Calu3 (cell line): Measurements from ENCODE around the gene LMLN. TPM values are rescaled to one million over a fixed set of nuclear protein-coding genes. Genes with fewer than 3 reads are reported as not detected.

Experiments used
- BruUV-seq: library from RNA; stranded (reverse); fragments of 400-500 nt; replicated peaks from 2 replicates; lab custom pipeline; 2021; lab: Mats Ljungman, UMichigan
- CTCF ChIA-PET: fragments of 300-600 bp; sonication (Branson Sonifier 250); formaldehyde crosslinking; loops from one replicate; lab custom pipeline; 2022; ENCODE audit warnings: antibody characterized with exemption; lab: Charles Lee
- DNase-seq: peaks from one replicate; pipeline ENCODE4 v3.0.0; 2022
- H3K27ac Mint-ChIP-seq: one replicate; pipeline ENCODE4 v1.8.0; 2022; ENCODE audit warnings: mixed read lengths; ENCODE audit not compliant: unreplicated experiment
- H3K27me3 Mint-ChIP-seq: one replicate; pipeline ENCODE4 v1.8.0; 2022; ENCODE audit warnings: mixed read lengths; ENCODE audit not compliant: unreplicated experiment
- H3K36me3 Mint-ChIP-seq: one replicate; pipeline ENCODE4 v1.8.0; 2022; ENCODE audit warnings: mild to moderate bottlenecking, moderate library complexity, mixed read lengths; ENCODE audit not compliant: insufficient read depth, unreplicated experiment
- H3K4me1 Mint-ChIP-seq: one replicate; pipeline ENCODE4 v1.8.0; 2022; ENCODE audit warnings: mild to moderate bottlenecking, low read depth, mixed read lengths; ENCODE audit not compliant: unreplicated experiment
- H3K4me3 Mint-ChIP-seq: one replicate; pipeline ENCODE4 v1.8.0; 2022; ENCODE audit warnings: mild to moderate bottlenecking, low read depth, moderate library complexity, mixed read lengths; ENCODE audit not compliant: unreplicated experiment
- H3K9me3 Mint-ChIP-seq: one replicate; pipeline ENCODE4 v1.8.0; 2022; ENCODE audit warnings: low read depth, mixed read lengths; ENCODE audit not compliant: unreplicated experiment
- CTCF ChIP-seq: fragments of 200-600 bp; IDR thresholded peaks from one replicate; pipeline ENCODE4 v1.8.0; 2022; ENCODE audit warnings: antibody characterized with exemption; ENCODE audit not compliant: unreplicated experiment
- intact Hi-C: fragments of 100-400 bp; cut with micrococcal nuclease; formaldehyde crosslinking; loops from one replicate; pipeline ENCODE4 v1.10.0; 2022; ENCODE audit not compliant: unreplicated experiment
- total RNA-seq: library from RNA; stranded (reverse); gene quantifications from 2 replicates; pipeline ENCODE4 v1.2.3, GENCODE V29; 2022

The LMLN gene
- total RNA-seq, 1 experiment from 2014 or later, result 7.6 TPM

- H3K36me3 Mint-ChIP-seq, result no peaks in the 10 kb centered on the region
- H3K4me3 Mint-ChIP-seq, result no peak overlapping the region
- no peak for DNase-seq
- BruUV-seq, result no TSS peak
- no peak for TF ChIP-seq CTCF
- H3K27ac Mint-ChIP-seq, result no peak overlapping the region
- H3K4me1 Mint-ChIP-seq, result no peaks in the 10 kb centered on the region
- CTCF ChIA-PET, result no interaction called here
- no peaks in the 10 kb centered on the region for H3K27me3 Mint-ChIP-seq
- no peaks in the 10 kb centered on the region for H3K9me3 Mint-ChIP-seq
- intact Hi-C loops, result no loop called here
These were observed 57.1 kb downstream of the LMLN start for GRCh38 chr3:198017090-198017489.

- intact Hi-C loops, result no loop called here
- CTCF ChIA-PET, result no interaction called here
- H3K27me3 Mint-ChIP-seq, result no peaks in the 10 kb centered on the region
- BruUV-seq, result no TSS peak
- no peak overlapping the region for H3K27ac Mint-ChIP-seq
- DNase-seq, result no peak
- H3K36me3 Mint-ChIP-seq, result no peaks in the 10 kb centered on the region
- no peaks in the 10 kb centered on the region for H3K4me1 Mint-ChIP-seq
- no peak overlapping the region for H3K4me3 Mint-ChIP-seq
- no peaks in the 10 kb centered on the region for H3K9me3 Mint-ChIP-seq
- TF ChIP-seq CTCF, result no peak
These were observed 58.4 kb downstream of the LMLN start for GRCh38 chr3:198018416-198018815.

- Mint-ChIP-seq H3K27me3 (no peaks in the 10 kb centered on the region), H3K9me3 (no peaks in the 10 kb centered on the region), H3K4me3 (no peak overlapping the region), H3K27ac (no peak overlapping the region), H3K4me1 (no peaks in the 10 kb centered on the region), H3K36me3 (no peaks in the 10 kb centered on the region)
- no peak for TF ChIP-seq CTCF
- CTCF ChIA-PET, result no interaction called here
- intact Hi-C loops, result no loop called here
- no TSS peak for BruUV-seq
- DNase-seq, result no peak
These were observed 59.1 kb downstream of the LMLN start for GRCh38 chr3:198019115-198019514.

- no peaks in the 10 kb centered on the region for H3K36me3 Mint-ChIP-seq
- no peaks in the 10 kb centered on the region for H3K9me3 Mint-ChIP-seq
- H3K27me3 Mint-ChIP-seq, result no peaks in the 10 kb centered on the region
- CTCF ChIA-PET, result no interaction called here
- intact Hi-C loops, result no loop called here
- no peak overlapping the region for H3K4me3 Mint-ChIP-seq
- DNase-seq, result no peak
- TF ChIP-seq CTCF, result no peak
- H3K27ac Mint-ChIP-seq, result no peak overlapping the region
- no TSS peak for BruUV-seq
- no peaks in the 10 kb centered on the region for H3K4me1 Mint-ChIP-seq
These were observed 61.3 kb downstream of the LMLN start for GRCh38 chr3:198021320-198021719.

- no peak for TF ChIP-seq CTCF
- Mint-ChIP-seq H3K36me3 (peaks cover 8% of the 10 kb centered on the region), H3K27ac (no peak overlapping the region), H3K4me3 (no peak overlapping the region), H3K9me3 (no peaks in the 10 kb centered on the region), H3K27me3 (no peaks in the 10 kb centered on the region), H3K4me1 (no peaks in the 10 kb centered on the region)
- DNase-seq, result no peak
- intact Hi-C loops, result no loop called here
- BruUV-seq, result no TSS peak
- CTCF ChIA-PET, result no interaction called here
These were observed 62.6 kb downstream of the LMLN start for GRCh38 chr3:198022604-198023003.
